A549 (cell line): ENCODE results near the gene CPNE4. TPM values are rescaled to one million over a fixed set of nuclear protein-coding genes. Genes with fewer than 3 reads are reported as not detected.

Experiments used
- ATAC-seq, 2 experiments: fragments of 200-7000 bp in 1 of 2; fragments of >200 bp in 1 of 2; cut with Nextera tagmentation in 1 of 2; cut with Tn5 transposase in 1 of 2; 3 replicates each; pipeline versions ENCODE4 v1.8.0 to v1.9.1; 2018 to 2020; ENCODE audit warnings: mild to moderate bottlenecking in 1 of 2, moderate library complexity in 1 of 2
- CTCF ChIA-PET: fragments of 300-600 bp; sonication (Branson Sonifier 250); formaldehyde crosslinking; extraction: SDS; loops from one replicate; lab custom pipeline; 2021; ENCODE audit warnings: antibody characterized with exemption, inconsistent platforms; lab: Yijun Ruan, JAX
- POLR2A ChIA-PET: fragments of 350-600 bp; formaldehyde crosslinking; extraction: SDS; loops from one replicate; lab custom pipeline; 2021; ENCODE audit warnings: antibody characterized with exemption, inconsistent platforms; lab: Yijun Ruan, JAX
- DNase-seq, 2 experiments: peaks; one replicate each; pipeline versions ENCODE4 v3.0.0 to v3.0.0-alpha.2; 2011 to 2016; ENCODE audit warnings: low read depth in 1 of 2, low spot score in 1 of 2
- FAIRE-seq: peaks from 2 replicates; lab custom pipeline; 2011; peaks lifted over from hg19 to GRCh38; lab: Jason Lieb, UNC
- H3K27ac ChIP-seq, 2 experiments: fragments of >200 bp; sonication (Bioruptor Twin); formaldehyde crosslinking; 3 replicates each; pipeline ENCODE4 v1.5.1; 2016 to 2017
- H3K4me1 ChIP-seq: fragments of >200 bp; sonication (Bioruptor Twin); formaldehyde crosslinking; 3 replicates; pipeline ENCODE4 v1.6.1; 2016
- H3K4me2 ChIP-seq: fragments of >200 bp; sonication (Bioruptor Twin); formaldehyde crosslinking; 3 replicates; pipeline ENCODE4 v1.6.1; 2016
- H3K4me3 ChIP-seq: fragments of >200 bp; sonication (Bioruptor Twin); formaldehyde crosslinking; 3 replicates; pipeline ENCODE4 v1.5.1; 2016
- H3K9me3 ChIP-seq: fragments of >200 bp; sonication (Bioruptor Twin); formaldehyde crosslinking; 3 replicates; pipeline ENCODE4 v1.6.1; 2016
- CBX2 ChIP-seq: fragments of 200-600 bp; sonication (generic); IDR thresholded peaks from 2 replicates; pipeline ENCODE4 v1.6.1; 2016; ENCODE audit warnings: low read depth, mild to moderate bottlenecking, borderline replicate concordance
- EP300 ChIP-seq, 2 experiments: fragments of >200 bp; sonication (Bioruptor Twin); formaldehyde crosslinking; IDR thresholded peaks; 2 replicates in 1 of 2; 3 replicates in 1 of 2; pipeline ENCODE4 v1.6.1; 2016 to 2017
- FOSB ChIP-seq: fragments of 250-450 bp; sonication (Bioruptor Pico); IDR thresholded peaks from 2 replicates; pipeline ENCODE4 v1.5.0; 2020; ENCODE audit warnings: mild to moderate bottlenecking, moderate library complexity
- FOSL2 ChIP-seq, 2 experiments: fragments of 450-650 bp in 1 of 2; fragments of >200 bp in 1 of 2; sonication (Bioruptor Twin) in 1 of 2; formaldehyde crosslinking; IDR thresholded peaks; 2 replicates each; pipeline versions ENCODE4 v1.5.0 to v1.6.1; 2016 to 2020; ENCODE audit warnings: mild to moderate bottlenecking in 1 of 2, moderate library complexity in 1 of 2
- FOXS1 ChIP-seq: fragments of 250-450 bp; sonication (Bioruptor Pico); IDR thresholded peaks from 2 replicates; pipeline ENCODE4 v1.5.0; 2020; ENCODE audit warnings: mild to moderate bottlenecking, moderate library complexity
- HES2 ChIP-seq: fragments of >200 bp; sonication (Bioruptor Twin); formaldehyde crosslinking; IDR thresholded peaks from 2 replicates; pipeline ENCODE4 v1.6.1; 2016
- HMGXB4 ChIP-seq: fragments of 250-450 bp; sonication (Bioruptor Pico); IDR thresholded peaks from 2 replicates; pipeline ENCODE4 v1.5.0; 2021; ENCODE audit warnings: mild to moderate bottlenecking, moderate library complexity, borderline replicate concordance
- JUN ChIP-seq, 2 experiments: fragments of >200 bp; sonication (Bioruptor Twin); formaldehyde crosslinking; IDR thresholded peaks; 2 replicates in 1 of 2; 3 replicates in 1 of 2; pipeline ENCODE4 v1.6.1; 2016 to 2017
- KDM5A ChIP-seq: fragments of 200-600 bp; sonication (generic); IDR thresholded peaks from 2 replicates; pipeline ENCODE4 v1.6.1; 2016; ENCODE audit warnings: antibody characterized with exemption, mild to moderate bottlenecking
- MAX ChIP-seq: IDR thresholded peaks from 2 replicates; pipeline ENCODE4 v1.6.1; 2012
- NFE2L2 ChIP-seq: fragments of 150-350 bp; conservative IDR thresholded peaks from 2 replicates; pipeline ENCODE4 v1.6.1; 2014; ENCODE audit warnings: low read length
- NPAS2 ChIP-seq: fragments of 250-450 bp; sonication (Bioruptor Pico); IDR thresholded peaks from 2 replicates; pipeline ENCODE4 v1.8.0; 2022; ENCODE audit warnings: mild to moderate bottlenecking, moderate library complexity, borderline replicate concordance
- NR3C1 ChIP-seq: fragments of >200 bp; sonication (Bioruptor Twin); formaldehyde crosslinking; IDR thresholded peaks from 3 replicates; pipeline ENCODE4 v1.6.1; 2017
- POLR2AphosphoS2 ChIP-seq: conservative IDR thresholded peaks from 2 replicates; pipeline ENCODE4 v1.6.1; 2012; ENCODE audit warnings: low read length, improper control_type of control experiment, inconsistent platforms
- RAD21 ChIP-seq, 2 experiments: fragments of >200 bp in 1 of 2; sonication (Bioruptor Twin) in 1 of 2; formaldehyde crosslinking in 1 of 2; IDR thresholded peaks in 1 of 2; conservative IDR thresholded peaks in 1 of 2; 2 replicates in 1 of 2; 3 replicates in 1 of 2; pipeline ENCODE4 v1.6.1; 2012 to 2018; ENCODE audit warnings: inconsistent platforms in 1 of 2
- RARB ChIP-seq: fragments of 250-450 bp; sonication (Bioruptor Pico); IDR thresholded peaks from 2 replicates; pipeline ENCODE4 v1.8.0; 2021; ENCODE audit warnings: mild to moderate bottlenecking, moderate library complexity
- RCOR1 ChIP-seq: fragments of 150-350 bp; IDR thresholded peaks from 2 replicates; pipeline ENCODE4 v1.6.1; 2014; ENCODE audit warnings: antibody characterized with exemption, low read length, low read depth
- TP53 ChIP-seq: fragments of 250-450 bp; sonication (Bioruptor Pico); IDR thresholded peaks from 2 replicates; pipeline ENCODE4 v1.5.0; 2021; ENCODE audit warnings: mild to moderate bottlenecking, moderate library complexity
- ZFP36 ChIP-seq: fragments of 450-650 bp; IDR thresholded peaks from 2 replicates; pipeline ENCODE4 v1.6.1; 2014; ENCODE audit warnings: borderline replicate concordance; ENCODE audit not compliant: partially characterized antibody
- ZSCAN20 ChIP-seq: fragments of 250-450 bp; sonication (Bioruptor Pico); IDR thresholded peaks from 2 replicates; pipeline ENCODE4 v1.8.0; 2022; ENCODE audit warnings: mild to moderate bottlenecking, moderate library complexity
- WGBS: methylation state at CpG from one replicate; pipeline ENCODE4 v1.1.6; 2017; ENCODE audit errors: missing lambda C conversion rate; 5-methylcytosine and 5-hydroxymethylcytosine counted together
- polyA plus RNA-seq, 4 experiments: library from polyadenylated mRNA; depleted of rRNA in 3 of 4; stranded (reverse); fragments of >200 nt; fragmentation: RNase III in 1 of 4; extraction: RNeasy Plus Mini Kit Qiagen cat#74134 plus additional on column Dnase treatment in 1 of 4; gene quantifications; 2 replicates in 3 of 4; 3 replicates in 1 of 4; pipeline ENCODE4 v1.2.3, GENCODE V29; 2011 to 2017

Gene CPNE4
- polyA plus RNA-seq, 2 of the 4 experiments (the other 2 are of a cell fraction) = 3.6 to 8.7 TPM

- no peaks in the 10 kb centered on the region for H3K9me3 ChIP-seq
- DNase-seq (no peak), ATAC-seq (no peak), FAIRE-seq (no peak)
- no peak overlapping the region for H3K4me2 ChIP-seq
- no peak for TF ChIP-seq NFE2L2
- no peak overlapping the region for H3K4me3 ChIP-seq
- H3K4me1 ChIP-seq = no peaks in the 10 kb centered on the region
- ChIA-PET POLR2A (no interaction called here), CTCF (no interaction called here)
- no peak overlapping the region for H3K27ac ChIP-seq
Observed at GRCh38 chr3:131645638-131646037, 389.2 kb downstream of the CPNE4 start.

- Histone ChIP-seq H3K4me3 (no peak overlapping the region), H3K9me3 (no peaks in the 10 kb centered on the region), H3K4me1 (no peaks in the 10 kb centered on the region), H3K4me2 (no peak overlapping the region), H3K27ac (no peak overlapping the region)
- WGBS = 85% methylated on average over 3 of the region's 4 CpGs
- DNase-seq (no peak), ATAC-seq (no peak), FAIRE-seq (no peak)
- CTCF ChIA-PET = no interaction called here
- POLR2A ChIA-PET = no interaction called here
- TF ChIP-seq RAD21 (conservative IDR thresholded peaks at IDR 0.05 in 1 of 2, IDR thresholded peaks at IDR 0.05 in 1 of 2) = no peak
- TF ChIP-seq ZFP36 = no peak
- no peak for TF ChIP-seq FOSL2 (IDR thresholded peaks at IDR 0.05)
- no peak for TF ChIP-seq FOSL2 (CRISPR knock-in tag; IDR thresholded peaks at IDR 0.05)
- no peak for TF ChIP-seq POLR2AphosphoS2
- no peak for TF ChIP-seq HES2
- no peak for TF ChIP-seq NFE2L2
- no peak for TF ChIP-seq NPAS2 (CRISPR knock-in tag)
- no peak for TF ChIP-seq FOXS1
- TF ChIP-seq RCOR1 = no peak
- TF ChIP-seq CBX2 = no peak
- TF ChIP-seq EP300 (IDR thresholded peaks at IDR 0.05) = no peak
- no peak for TF ChIP-seq MAX
- TF ChIP-seq NR3C1 = no peak
- no peak for TF ChIP-seq TP53
- TF ChIP-seq RARB (CRISPR knock-in tag) = no peak
- TF ChIP-seq HMGXB4 (CRISPR knock-in tag) = no peak
Observed at GRCh38 chr3:131636266-131636775, 398.5 kb downstream of the CPNE4 start.

- ATAC-seq = no peak
- POLR2A ChIA-PET = no interaction called here
- DNase-seq = no peak
- CTCF ChIA-PET = no interaction called here
- H3K9me3 ChIP-seq = no peaks in the 10 kb centered on the region
- WGBS = 80% methylated on average over 1 of the region's 1 CpG
- no peak overlapping the region for H3K27ac ChIP-seq
- no peaks in the 10 kb centered on the region for H3K4me1 ChIP-seq
- H3K4me2 ChIP-seq = no peak overlapping the region
- no peak overlapping the region for H3K4me3 ChIP-seq
- FAIRE-seq = no peak
- no peak for TF ChIP-seq CBX2
- no peak for TF ChIP-seq FOSB (CRISPR knock-in tag)
- TF ChIP-seq MAX = no peak
- TF ChIP-seq JUN (IDR thresholded peaks at IDR 0.05) = no peak
- TF ChIP-seq KDM5A = no peak
- TF ChIP-seq ZSCAN20 (CRISPR knock-in tag) = no peak
Observed at GRCh38 chr3:131630807-131631206, 404.0 kb downstream of the CPNE4 start.
